ACC112 (cell line): ENCODE data around the gene BRIP1.
"Not testable (repeated sequence)": the region's sequence is repeated elsewhere in the genome, so short reads cannot be mapped to it uniquely, and the experiment has no call there.

Experiments used
- H2AFZ ChIP-seq: fragments of 200-600 bp; sonication (generic); one replicate; pipeline ENCODE4 v1.6.0; 2017; ENCODE audit warnings: antibody characterized with exemption, low read length; ENCODE audit not compliant: unreplicated experiment
- H3K27ac ChIP-seq: fragments of 200-600 bp; sonication (generic); 2 replicates; pipeline ENCODE4 v1.5.1; 2014; ENCODE audit warnings: low read depth, mild to moderate bottlenecking, antibody characterized with exemption, low read length, moderate library complexity
- H3K27me3 ChIP-seq: fragments of 200-600 bp; sonication (generic); 2 replicates; pipeline ENCODE4 v1.6.1; 2014; ENCODE audit warnings: mild to moderate bottlenecking, antibody characterized with exemption, low read length, moderate library complexity, mixed read lengths; ENCODE audit not compliant: insufficient read depth
- H3K36me3 ChIP-seq: fragments of 200-600 bp; sonication (generic); 2 replicates; pipeline ENCODE4 v1.6.1; 2016; ENCODE audit warnings: mild to moderate bottlenecking, antibody characterized with exemption, low read length, moderate library complexity, mixed read lengths; ENCODE audit not compliant: insufficient read depth
- H3K4me1 ChIP-seq: fragments of 200-600 bp; sonication (generic); one replicate; pipeline ENCODE4 v1.6.1; 2016; ENCODE audit warnings: low read length, mixed read lengths; ENCODE audit not compliant: insufficient read depth, unreplicated experiment, control insufficient read depth
- H3K4me3 ChIP-seq: fragments of 200-600 bp; sonication (generic); 2 replicates; pipeline ENCODE4 v1.5.1; 2014; ENCODE audit warnings: mild to moderate bottlenecking, low read depth, low read length
- H3K79me2 ChIP-seq: fragments of 200-600 bp; sonication (generic); one replicate; pipeline ENCODE4 v1.6.0; 2016; ENCODE audit warnings: low read length; ENCODE audit not compliant: control insufficient read depth, unreplicated experiment, insufficient read depth

Gene BRIP1

DNA sequence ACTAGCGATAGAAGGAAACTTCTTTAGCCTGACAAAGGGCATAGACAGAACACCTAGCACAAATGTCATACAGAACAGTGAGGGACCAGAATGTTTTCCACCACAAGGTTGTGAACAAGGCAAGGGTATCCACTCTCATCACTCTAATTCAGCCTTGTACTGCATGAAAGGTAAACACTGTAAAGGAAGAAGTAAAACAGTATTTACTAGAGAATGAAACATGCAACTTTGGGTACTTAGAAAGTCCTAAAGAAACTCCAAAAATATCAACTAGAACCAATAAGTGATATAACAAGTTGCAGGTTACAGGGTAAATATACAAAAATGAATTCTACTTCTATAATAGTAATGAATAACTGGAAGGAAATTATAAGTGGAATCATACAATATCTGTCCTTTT is 32.2 kb downstream of the BRIP1 start:
- Histone ChIP-seq H3K79me2 (no peaks in the 10 kb centered on the region), H3K27ac (no peak overlapping the region), H3K36me3 (0 out of 2 replicates have a peak, but pooled peaks cover 5% of the 10 kb centered on the region), H2AFZ (no peak overlapping the region), H3K4me1 (peaks cover 13% of the 10 kb centered on the region), H3K4me3 (no peak overlapping the region), H3K27me3 (no peaks in the 10 kb centered on the region)

DNA sequence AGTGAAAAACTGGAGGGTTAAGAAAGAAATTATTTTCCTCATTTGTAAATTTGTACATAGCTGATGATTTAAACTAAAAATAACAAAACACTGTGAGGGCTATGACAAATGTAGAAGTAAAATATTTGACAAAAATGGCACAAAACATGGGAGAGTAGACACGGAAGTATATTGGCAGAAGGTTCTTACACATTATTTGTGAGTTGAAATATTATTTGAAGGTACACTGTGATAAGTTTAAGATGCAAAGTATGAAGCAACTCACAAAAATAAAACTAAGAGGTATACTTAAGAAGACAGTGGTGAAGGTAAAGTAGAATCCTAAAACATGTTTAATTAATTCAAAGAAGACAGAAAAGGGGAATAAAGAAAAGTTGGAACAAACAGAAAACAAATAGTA is 34.6 kb downstream of the BRIP1 start:
- Histone ChIP-seq H3K4me1 (peaks cover 5% of the 10 kb centered on the region), H3K4me3 (no peak overlapping the region), H3K27ac (no peak overlapping the region), H2AFZ (no peak overlapping the region), H3K79me2 (no peaks in the 10 kb centered on the region), H3K27me3 (no peaks in the 10 kb centered on the region), H3K36me3 (0 out of 2 replicates have a peak, but pooled peaks cover 5% of the 10 kb centered on the region)

DNA sequence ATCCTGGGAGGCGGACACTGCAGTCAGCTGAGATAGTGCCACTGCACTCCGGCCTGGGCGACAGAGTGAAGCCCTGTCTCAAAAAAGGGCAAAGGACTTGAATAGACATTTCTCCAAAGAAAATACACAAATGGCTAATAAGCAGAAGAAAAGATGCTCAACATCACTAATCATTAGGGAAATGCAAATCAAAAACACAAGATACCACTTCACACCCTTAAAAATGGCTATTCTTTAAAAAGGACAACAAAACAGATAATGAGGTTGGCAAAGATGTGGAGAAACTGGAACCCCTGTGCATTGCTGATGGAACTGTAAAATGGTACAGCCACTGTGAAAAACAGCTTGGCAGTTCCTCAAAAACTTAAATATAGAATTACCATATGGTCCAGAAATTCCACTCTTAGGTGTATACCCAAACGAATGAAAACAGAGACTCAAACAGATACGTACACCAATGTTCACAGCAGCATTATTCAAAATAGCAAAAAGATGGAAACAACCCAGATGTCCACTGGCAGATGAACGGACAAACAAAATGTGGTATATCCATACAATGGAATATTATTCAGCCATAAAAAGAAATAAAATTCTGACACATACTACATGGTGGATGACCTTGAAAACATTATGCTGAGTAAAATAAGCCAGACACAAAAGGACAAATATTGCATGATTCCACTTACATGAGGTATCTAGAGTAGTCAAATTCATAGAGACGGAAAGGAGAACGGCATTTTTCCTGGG is 35.5 kb downstream of the BRIP1 start:
- Histone ChIP-seq H3K27me3 (no peaks in the 10 kb centered on the region), H3K4me3 (no peak overlapping the region), H3K4me1 (no peaks in the 10 kb centered on the region), H3K36me3 (peaks cover 5% of the 10 kb centered on the region; the same call in 1 of the 2 replicates), H2AFZ (no peak overlapping the region), H3K79me2 (no peaks in the 10 kb centered on the region), H3K27ac (no peak overlapping the region)

DNA sequence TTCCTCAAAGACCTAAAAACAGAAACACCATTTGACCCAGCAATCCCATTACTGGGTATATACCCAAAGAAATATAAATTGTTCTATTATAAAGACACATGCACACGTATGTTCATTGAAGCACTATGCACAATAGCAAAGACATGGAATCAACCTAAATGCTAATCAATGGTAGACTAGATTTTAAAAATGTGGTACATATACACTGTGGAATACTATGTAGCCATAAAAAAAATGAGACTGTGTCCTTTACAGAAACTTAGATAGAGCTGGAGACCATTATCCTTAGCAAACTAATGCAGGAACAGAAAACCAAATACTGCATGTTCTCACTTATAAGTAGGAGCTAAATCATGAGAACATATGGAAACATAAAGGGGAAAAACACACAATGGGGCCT is 36.5 kb downstream of the BRIP1 start:
- H3K27me3 ChIP-seq, H3K4me1 ChIP-seq, H3K4me3 ChIP-seq, H3K79me2 ChIP-seq, H2AFZ ChIP-seq, H3K27ac ChIP-seq: not testable (repeated sequence)
- H3K36me3 ChIP-seq = peaks cover 12% of the 10 kb centered on the region; the same call in 1 of the 2 replicates

DNA sequence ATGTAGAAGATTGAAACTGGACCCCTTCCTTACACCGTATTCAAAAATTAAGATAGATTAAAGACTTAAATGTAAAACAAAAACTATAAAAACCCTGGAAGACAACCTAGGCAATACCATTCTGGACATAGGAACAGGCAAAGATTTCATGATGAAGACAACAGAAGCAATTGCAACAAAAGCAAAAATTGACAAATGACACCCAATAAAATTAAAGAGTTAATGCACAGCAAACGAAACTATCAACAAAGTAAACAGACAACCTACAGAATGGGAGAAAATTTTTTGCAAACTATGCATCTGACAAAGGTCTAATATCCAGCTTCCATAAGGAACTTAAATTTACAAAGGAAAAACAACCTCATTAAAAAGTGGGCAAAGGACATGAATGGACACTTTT is 37.1 kb downstream of the BRIP1 start:
- peaks cover 16% of the 10 kb centered on the region; the same call in 1 of the 2 replicates for H3K36me3 ChIP-seq
- not testable (repeated sequence) for H3K4me3 ChIP-seq, H3K4me1 ChIP-seq, H3K27me3 ChIP-seq, H3K27ac ChIP-seq, H2AFZ ChIP-seq, H3K79me2 ChIP-seq

DNA sequence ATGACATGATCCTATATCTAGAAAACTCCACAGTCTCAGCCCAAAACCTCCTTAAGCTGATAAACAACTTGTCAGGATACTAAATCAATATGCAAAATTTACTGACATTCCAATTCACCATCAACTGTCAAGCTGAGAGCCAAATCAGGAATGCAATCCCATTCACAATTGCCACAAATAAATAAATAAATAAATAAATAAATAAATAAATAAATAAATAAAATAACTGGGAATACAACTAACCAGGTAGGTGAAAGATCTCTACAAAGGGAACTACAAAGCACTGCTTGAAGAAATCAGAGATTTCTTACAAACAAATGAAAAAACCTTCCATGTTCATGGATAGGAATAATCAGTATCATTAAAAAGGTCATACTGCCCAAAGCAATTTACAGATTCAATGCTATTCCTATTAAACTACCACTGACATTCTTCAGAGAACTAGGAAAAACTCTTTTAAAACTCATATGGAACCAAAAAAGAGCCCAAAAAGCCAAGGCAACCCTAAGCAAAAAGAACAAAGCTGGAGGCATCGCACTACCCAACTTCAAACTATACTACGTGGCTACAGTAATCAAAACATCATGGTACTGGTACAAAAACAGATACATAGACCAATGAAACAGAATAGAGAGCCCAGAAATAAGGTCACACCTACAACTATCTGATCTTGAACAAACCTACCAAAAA is 37.7 kb downstream of the BRIP1 start:
- Histone ChIP-seq H3K27me3 (no peaks in the 10 kb centered on the region), H3K79me2 (no peaks in the 10 kb centered on the region), H3K36me3 (peaks cover 22% of the 10 kb centered on the region), H2AFZ (no peak overlapping the region), H3K27ac (no peak overlapping the region), H3K4me3 (no peak overlapping the region), H3K4me1 (no peaks in the 10 kb centered on the region)

DNA sequence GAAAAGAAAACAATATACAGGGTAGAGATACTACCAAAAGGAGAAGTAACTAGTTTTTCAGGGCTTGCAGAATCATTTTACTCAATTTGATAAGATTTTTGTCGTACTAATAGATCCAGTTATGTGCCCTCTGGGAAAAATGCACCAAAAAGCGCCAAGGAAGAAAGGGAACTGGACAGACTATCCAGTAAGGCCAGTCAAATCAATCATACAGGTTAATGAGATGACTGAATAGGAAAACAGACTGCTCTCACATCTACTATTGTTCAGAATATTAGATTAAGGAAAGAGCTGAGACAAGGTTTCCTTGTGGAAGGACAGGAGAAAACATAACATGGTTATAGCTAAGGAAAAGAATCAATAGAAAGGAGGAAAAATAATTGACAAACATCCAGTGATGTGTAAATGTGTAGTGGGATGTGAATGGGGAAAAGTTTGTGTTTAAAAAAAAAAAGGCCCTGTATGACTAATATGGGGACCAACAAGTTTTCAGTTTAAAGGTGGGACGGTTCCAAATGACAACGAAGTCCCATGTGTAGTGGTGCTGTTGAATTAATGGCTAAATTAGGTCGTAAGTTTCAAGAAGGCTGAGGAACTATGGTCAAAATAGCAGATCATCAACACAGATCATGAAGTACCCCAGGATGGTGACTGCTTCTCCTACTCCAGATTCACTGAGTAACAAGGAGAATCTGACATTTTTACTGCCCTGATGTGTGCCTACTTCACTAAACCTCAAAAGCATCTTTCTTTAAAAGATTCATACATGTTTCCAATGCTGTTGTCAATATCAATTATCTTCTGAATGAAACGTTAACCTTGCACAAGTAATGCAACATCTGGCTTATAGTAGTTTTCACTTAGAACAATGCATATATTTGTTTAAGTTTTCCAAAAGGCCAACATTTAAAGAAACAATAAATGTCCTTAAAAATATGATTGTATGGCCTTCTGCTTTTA is 40.7 kb downstream of the BRIP1 start:
- H3K27me3 ChIP-seq = no peaks in the 10 kb centered on the region
- no peaks in the 10 kb centered on the region for H3K79me2 ChIP-seq
- no peak overlapping the region for H3K27ac ChIP-seq
- H3K4me3 ChIP-seq = no peak overlapping the region
- peaks cover 22% of the 10 kb centered on the region for H3K36me3 ChIP-seq
- no peak overlapping the region for H2AFZ ChIP-seq
- H3K4me1 ChIP-seq = no peaks in the 10 kb centered on the region

DNA sequence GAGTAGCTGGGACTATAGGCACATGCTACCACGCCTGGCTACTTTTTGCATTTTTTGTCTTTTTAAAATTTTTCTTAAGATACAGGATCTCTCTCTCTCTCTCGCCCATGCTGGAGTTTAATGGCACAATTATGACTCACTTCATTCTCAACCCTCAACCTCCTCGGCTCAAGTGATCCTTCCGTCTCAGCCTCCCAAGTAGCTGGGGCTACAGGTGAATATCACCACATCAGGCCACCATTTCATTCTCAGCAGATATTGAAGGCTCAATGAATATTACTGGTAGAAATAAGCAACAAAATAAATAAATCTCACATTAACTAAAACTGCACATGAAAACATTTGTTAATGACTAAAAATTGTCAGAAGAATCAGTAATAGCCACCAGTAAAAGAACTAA is 41.7 kb downstream of the BRIP1 start:
- Histone ChIP-seq H3K27me3 (no peaks in the 10 kb centered on the region), H2AFZ (no peak overlapping the region), H3K36me3 (peaks cover 22% of the 10 kb centered on the region), H3K79me2 (no peaks in the 10 kb centered on the region), H3K4me1 (no peaks in the 10 kb centered on the region), H3K4me3 (no peak overlapping the region), H3K27ac (no peak overlapping the region)

DNA sequence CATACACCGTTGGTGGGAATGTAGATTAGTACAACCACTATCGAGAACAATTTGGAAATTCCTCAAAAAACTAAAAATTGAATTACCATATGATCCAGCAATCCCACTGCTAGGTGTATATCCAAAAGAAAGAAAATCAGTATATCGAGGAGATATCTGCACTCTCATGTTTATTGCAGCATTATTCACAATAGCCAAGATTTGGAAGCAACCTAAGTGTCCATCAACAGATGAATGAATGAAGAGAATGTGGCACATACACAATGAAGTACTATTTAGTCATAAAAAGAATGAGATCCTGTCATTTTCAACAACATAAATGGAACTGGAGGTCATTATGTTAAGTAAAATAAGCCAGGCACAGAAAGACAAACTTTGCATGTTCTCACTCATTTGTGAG is 44.1 kb downstream of the BRIP1 start:
- H3K27me3 ChIP-seq, H3K4me1 ChIP-seq, H2AFZ ChIP-seq, H3K27ac ChIP-seq, H3K79me2 ChIP-seq, H3K4me3 ChIP-seq: not testable (repeated sequence)
- peaks cover 27% of the 10 kb centered on the region for H3K36me3 ChIP-seq

DNA sequence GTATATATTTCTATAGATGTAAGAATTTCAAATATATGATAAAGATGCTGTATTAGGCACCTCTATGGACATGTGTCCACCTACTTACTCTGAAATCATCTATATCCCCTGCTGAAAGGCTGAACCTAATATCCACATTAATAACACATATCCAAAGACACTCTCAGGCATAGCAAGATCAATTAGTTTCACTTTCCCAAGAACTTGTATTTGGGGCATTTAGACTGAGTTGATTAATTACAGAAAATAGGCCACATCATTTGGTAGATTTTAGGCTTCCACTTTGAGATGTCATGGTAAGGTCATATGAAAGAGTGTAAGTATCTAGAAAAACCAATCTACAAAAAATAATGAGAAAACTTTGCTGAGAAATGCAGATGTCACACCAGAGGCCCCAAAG is 45.1 kb downstream of the BRIP1 start:
- H3K36me3 ChIP-seq = peaks cover 27% of the 10 kb centered on the region
- peak overlapping the region; percentile 31; the same call in 1 of the 2 replicates for H3K4me3 ChIP-seq
- H3K27ac ChIP-seq = no peak overlapping the region
- H3K27me3 ChIP-seq = no peaks in the 10 kb centered on the region
- H3K79me2 ChIP-seq = no peaks in the 10 kb centered on the region
- no peaks in the 10 kb centered on the region for H3K4me1 ChIP-seq
- no peak overlapping the region for H2AFZ ChIP-seq
